ENCODE results near the gene SOX10. TPM values are rescaled to one million over a fixed set of nuclear protein-coding genes. Genes with fewer than 3 reads are reported as not detected.
"Not testable (repeated sequence)": the region's sequence is repeated elsewhere in the genome, so short reads cannot be mapped to it uniquely, and the experiment has no call there.

SOX10 gene
- total RNA-seq, 2 experiments from 2014 or later, result not detected

DNA sequence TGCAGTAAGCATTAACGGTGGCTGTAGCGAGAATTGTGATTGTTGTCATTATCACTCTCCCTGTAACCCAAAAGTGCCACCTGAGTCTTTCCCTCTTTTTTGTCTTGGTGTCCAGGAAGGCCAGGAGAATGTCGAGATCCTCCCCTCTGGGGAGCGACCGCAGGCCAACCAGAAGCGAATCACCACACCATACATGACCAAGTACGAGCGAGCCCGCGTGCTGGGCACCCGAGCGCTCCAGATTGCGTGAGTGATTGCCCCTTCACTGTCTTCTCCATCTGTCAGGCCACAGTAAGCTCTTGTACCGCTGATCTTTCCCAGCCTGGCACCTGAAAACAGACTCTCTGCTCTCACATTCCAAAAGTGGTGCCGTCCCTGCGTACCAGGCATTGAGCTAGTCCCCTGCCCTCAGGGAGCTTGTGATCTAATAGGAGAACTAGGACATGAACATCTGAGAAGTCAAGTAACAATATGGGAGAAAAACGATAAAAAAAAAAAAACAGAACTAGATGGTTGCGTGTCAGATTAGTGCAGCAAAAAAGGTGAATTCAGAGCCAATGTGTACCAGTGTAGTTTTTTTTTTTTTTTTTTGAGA, 25.0 kb downstream of the SOX10 start:
- no peaks in the 10 kb centered on the region for H3K27me3 Mint-ChIP-seq

DNA sequence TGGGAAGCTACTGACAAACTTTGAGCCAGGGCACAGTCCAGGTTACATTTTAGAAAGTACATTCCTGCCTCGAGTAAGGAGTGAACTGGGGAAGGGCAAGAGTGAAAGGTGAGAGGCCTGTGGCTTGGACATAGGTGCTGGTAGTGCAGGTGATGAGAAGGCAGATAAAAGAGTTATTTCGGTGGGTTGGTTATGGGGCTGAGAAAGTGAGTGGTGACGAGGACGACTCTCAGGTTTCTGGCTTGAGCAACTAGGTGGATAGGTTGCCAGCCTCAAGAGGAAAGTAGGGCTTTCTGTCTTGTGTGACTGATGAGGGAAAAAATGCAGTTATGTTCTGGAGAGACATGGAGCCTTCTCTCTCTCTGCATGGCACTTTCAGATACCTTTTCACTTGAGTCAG, 27.1 kb downstream of the SOX10 start:
- H3K9me3 ChIP-seq (ENCODE audit: control insufficient read depth in 1 of 2, insufficient read depth in 1 of 2, low read length in 2 of 2), result no peaks in the 10 kb centered on the region
- no peak overlapping the region for H3K27ac ChIP-seq (ENCODE audit: low read depth in 1 of 2, low read length in 2 of 2)
- H3K4me1 Mint-ChIP-seq (ENCODE audit: low read depth), result peaks cover 55% of the 10 kb centered on the region
- H3K36me3 Mint-ChIP-seq (ENCODE audit: low read depth), result peaks cover 75% of the 10 kb centered on the region
- H3K27me3 ChIP-seq (ENCODE audit: control insufficient read depth in 1 of 2, insufficient read depth in 2 of 2, low read length in 2 of 2), result peaks cover under 1 to 7% of the 10 kb centered on the region in 2 experiments
- peaks cover 51% of the 10 kb centered on the region for H3K36me3 ChIP-seq (ENCODE audit: insufficient read depth, low read length)
- H3K4me3 ChIP-seq (ENCODE audit: low read length), result no peak overlapping the region
- intact Hi-C loops (cut with DNase I, micrococcal nuclease), result no loop called here
- no peak for DNase-seq
- H3K9me3 Mint-ChIP-seq, result no peaks in the 10 kb centered on the region
- H3K4me1 ChIP-seq (ENCODE audit: insufficient read depth, low read length), result peaks cover 25% of the 10 kb centered on the region
- H3K4me3 Mint-ChIP-seq, result peak overlapping the region; percentile 65
- TF ChIP-seq, protein P1, sequence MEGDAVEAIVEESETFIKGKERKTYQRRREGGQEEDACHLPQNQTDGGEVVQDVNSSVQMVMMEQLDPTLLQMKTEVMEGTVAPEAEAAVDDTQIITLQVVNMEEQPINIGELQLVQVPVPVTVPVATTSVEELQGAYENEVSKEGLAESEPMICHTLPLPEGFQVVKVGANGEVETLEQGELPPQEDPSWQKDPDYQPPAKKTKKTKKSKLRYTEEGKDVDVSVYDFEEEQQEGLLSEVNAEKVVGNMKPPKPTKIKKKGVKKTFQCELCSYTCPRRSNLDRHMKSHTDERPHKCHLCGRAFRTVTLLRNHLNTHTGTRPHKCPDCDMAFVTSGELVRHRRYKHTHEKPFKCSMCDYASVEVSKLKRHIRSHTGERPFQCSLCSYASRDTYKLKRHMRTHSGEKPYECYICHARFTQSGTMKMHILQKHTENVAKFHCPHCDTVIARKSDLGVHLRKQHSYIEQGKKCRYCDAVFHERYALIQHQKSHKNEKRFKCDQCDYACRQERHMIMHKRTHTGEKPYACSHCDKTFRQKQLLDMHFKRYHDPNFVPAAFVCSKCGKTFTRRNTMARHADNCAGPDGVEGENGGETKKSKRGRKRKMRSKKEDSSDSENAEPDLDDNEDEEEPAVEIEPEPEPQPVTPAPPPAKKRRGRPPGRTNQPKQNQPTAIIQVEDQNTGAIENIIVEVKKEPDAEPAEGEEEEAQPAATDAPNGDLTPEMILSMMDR (IDR thresholded peaks at IDR 0.05), result no peak
- ATAC-seq (ENCODE audit: poor library complexity), result no peak
- H3K27ac Mint-ChIP-seq, result no peak overlapping the region
- H3K27me3 Mint-ChIP-seq, result peaks cover 12% of the 10 kb centered on the region
- POLR2A ChIA-PET, result no interaction called here
- CTCF ChIA-PET, result no interaction called here

More for the DNA sequence above, 25.0 kb downstream of the SOX10 start:
- CTCF ChIA-PET, result no interaction called here
- Histone ChIP-seq H3K27me3 (ENCODE audit: control insufficient read depth in 1 of 2, insufficient read depth in 2 of 2, low read length in 2 of 2) (no peaks in the 10 kb centered on the region), H3K4me3 (ENCODE audit: low read length) (no peak overlapping the region), H3K9me3 (ENCODE audit: control insufficient read depth in 1 of 2, insufficient read depth in 1 of 2, low read length in 2 of 2) (no peaks in the 10 kb centered on the region), H3K27ac (ENCODE audit: low read depth in 1 of 2, low read length in 2 of 2) (no peak overlapping the region), H3K4me1 (ENCODE audit: insufficient read depth, low read length) (peaks cover 11% of the 10 kb centered on the region), H3K36me3 (ENCODE audit: insufficient read depth, low read length) (peaks cover 62% of the 10 kb centered on the region)
- H3K4me3 Mint-ChIP-seq, result no peak overlapping the region
- peaks cover 75% of the 10 kb centered on the region for H3K36me3 Mint-ChIP-seq (ENCODE audit: low read depth)
- intact Hi-C loops (cut with DNase I, micrococcal nuclease), result no loop called here
- DNase-seq (no peak), ATAC-seq (ENCODE audit: poor library complexity) (no peak)
- TF ChIP-seq, protein P1 (IDR thresholded peaks at IDR 0.05), result no peak
- peaks cover 35% of the 10 kb centered on the region for H3K4me1 Mint-ChIP-seq (ENCODE audit: low read depth)
- H3K9me3 Mint-ChIP-seq, result no peaks in the 10 kb centered on the region
- no peak overlapping the region for H3K27ac Mint-ChIP-seq
- POLR2A ChIA-PET, result interaction anchor here (0.7 kb wide), 1 partner anchor 699 kb away, joined by 3 read pairs; no protein-coding TSS in a partner anchor

DNA sequence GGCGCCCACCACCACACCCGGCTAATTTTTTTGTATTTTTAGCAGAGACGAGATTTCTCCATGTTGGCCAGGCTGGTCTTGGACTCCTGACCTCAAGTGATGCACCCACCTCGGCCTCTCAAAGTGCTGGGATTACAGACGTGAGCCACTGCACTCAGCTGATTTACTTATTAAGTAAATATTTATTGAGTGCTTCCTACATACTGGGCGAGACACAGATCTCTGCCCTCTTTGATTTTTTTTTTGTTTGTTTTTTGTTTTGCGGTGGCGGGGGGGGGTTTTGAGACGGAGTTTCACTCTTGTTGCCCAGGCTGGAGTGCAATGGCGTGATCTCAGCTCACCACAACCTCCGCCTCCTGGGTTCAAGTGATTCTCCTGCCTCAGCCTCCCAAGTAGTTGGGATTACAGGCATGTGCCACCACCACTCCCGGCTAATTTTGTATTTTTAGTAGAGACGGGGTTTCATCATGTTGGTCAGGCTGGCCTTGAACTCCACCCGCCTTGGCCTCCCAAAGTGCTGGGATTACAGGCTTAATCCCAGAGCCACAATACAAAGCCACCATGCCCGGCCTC, 28.4 kb downstream of the SOX10 start:
- peaks cover 19% of the 10 kb centered on the region for H3K27me3 Mint-ChIP-seq
- H3K27ac ChIP-seq (ENCODE audit: low read depth in 1 of 2, low read length in 2 of 2); H3K4me3 Mint-ChIP-seq; ATAC-seq (ENCODE audit: poor library complexity); intact Hi-C loops (cut with DNase I, micrococcal nuclease); H3K9me3 ChIP-seq (ENCODE audit: control insufficient read depth in 1 of 2, insufficient read depth in 1 of 2, low read length in 2 of 2); H3K9me3 Mint-ChIP-seq; DNase-seq; CTCF ChIA-PET; H3K27ac Mint-ChIP-seq; H3K27me3 ChIP-seq (ENCODE audit: control insufficient read depth in 1 of 2, insufficient read depth in 2 of 2, low read length in 2 of 2); POLR2A ChIA-PET; H3K4me3 ChIP-seq (ENCODE audit: low read length): not testable (repeated sequence)
- peaks cover 39% of the 10 kb centered on the region for H3K36me3 ChIP-seq (ENCODE audit: insufficient read depth, low read length)
- peaks cover 25% of the 10 kb centered on the region for H3K4me1 ChIP-seq (ENCODE audit: insufficient read depth, low read length)
- H3K4me1 Mint-ChIP-seq (ENCODE audit: low read depth), result peaks cover 55% of the 10 kb centered on the region
- H3K36me3 Mint-ChIP-seq (ENCODE audit: low read depth), result peaks cover 61% of the 10 kb centered on the region
